Esophagus muscularis mucosa (tissue), 4 donors: Measurements from ENCODE around the gene SLC25A47.

Source experiments
- CTCF ChIP-seq, 3 experiments: fragments of 200-600 bp in 2 of 3; fragments of 450-650 bp in 1 of 3; sonication (generic) in 2 of 3; IDR thresholded peaks; one replicate each; pipeline ENCODE4 v1.5.1; 2017 to 2019; ENCODE audit warnings: antibody characterized with exemption in 3 of 3, mild to moderate bottlenecking in 2 of 3, moderate library complexity in 1 of 3
- EP300 ChIP-seq: sonication (generic); formaldehyde crosslinking; IDR thresholded peaks from one replicate; pipeline ENCODE4 v1.6.1; 2017; ENCODE audit warnings: antibody characterized with exemption
- POLR2A ChIP-seq: fragments of 450-650 bp; IDR thresholded peaks from one replicate; pipeline ENCODE4 v1.6.1; 2017; ENCODE audit warnings: antibody characterized with exemption, moderate library complexity, mild to moderate bottlenecking, low read depth
- POLR2AphosphoS5 ChIP-seq, 2 donors: sonication (generic); formaldehyde crosslinking; IDR thresholded peaks; one replicate each; pipeline ENCODE4 v1.6.1; 2017; ENCODE audit warnings: antibody characterized with exemption in 2 of 2

DNA sequence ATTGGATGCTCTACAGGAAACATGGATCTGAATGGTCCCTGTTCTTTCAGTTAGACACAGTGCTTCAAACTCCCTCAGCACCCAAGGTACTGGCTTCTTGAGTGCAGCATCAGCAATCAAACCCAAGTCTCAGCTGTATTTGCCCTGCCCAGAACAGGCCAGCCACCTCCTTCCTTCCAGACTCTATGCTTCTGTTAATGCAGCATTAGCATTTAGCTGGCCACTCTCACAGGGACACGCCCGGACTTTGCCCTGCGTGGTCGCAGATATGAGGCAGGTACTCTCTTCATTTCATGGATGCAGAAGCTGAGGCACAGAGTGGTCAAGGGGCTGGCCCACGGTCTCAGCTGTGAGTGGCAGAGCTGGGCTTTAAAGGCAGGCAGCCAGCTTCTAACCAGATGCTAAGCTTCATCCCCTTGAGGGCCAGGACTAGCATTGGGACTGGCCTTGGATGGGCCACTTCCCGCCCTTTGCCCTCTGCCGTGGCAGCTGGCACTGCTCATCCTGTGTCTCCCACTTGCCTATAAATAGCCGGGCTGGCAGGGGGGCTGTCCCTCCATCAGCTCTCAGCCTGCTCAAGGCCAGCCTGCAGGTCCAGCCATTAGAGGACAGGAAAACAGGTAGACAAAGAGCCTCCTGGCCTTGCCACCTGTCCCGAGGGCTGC, 1.5 kb upstream of the SLC25A47 start:
- TF ChIP-seq CTCF (IDR thresholded peaks at IDR 0.05) (no peak), POLR2AphosphoS5 (IDR thresholded peaks at IDR 0.05) (no peak), POLR2A (no peak), EP300 (no peak)
